Liver (tissue), 9 donors: ENCODE data around the gene ZNF414. TPM values are rescaled to one million over a fixed set of nuclear protein-coding genes. Genes with fewer than 3 reads are reported as not detected.

ENCODE experiments used
- DNase-seq: peaks from one replicate; pipeline ENCODE4 v3.0.0-alpha.2; 2017; ENCODE audit warnings: low spot score
- H3K27ac ChIP-seq, 2 donors: one replicate each; pipeline ENCODE4 v1.7.0; 2013; ENCODE audit warnings: inconsistent platforms in 2 of 2, low read length in 2 of 2, control low read depth in 1 of 2, low read depth in 1 of 2, mild to moderate bottlenecking in 1 of 2
- H3K27me3 ChIP-seq, 4 donors: one replicate each; pipeline versions ENCODE4 v1.6.1 to v1.7.0; 2013; ENCODE audit warnings: low read length in 3 of 4, inconsistent platforms in 1 of 4, mild to moderate bottlenecking in 1 of 4, moderate library complexity in 1 of 4; ENCODE audit not compliant: control insufficient read depth in 4 of 4, insufficient read depth in 4 of 4
- H3K36me3 ChIP-seq, 4 donors: one replicate each; pipeline versions ENCODE4 v1.6.1 to v1.7.0; 2013; ENCODE audit warnings: low read length in 3 of 4, mild to moderate bottlenecking in 3 of 4, low read depth in 1 of 4, moderate library complexity in 1 of 4; ENCODE audit not compliant: control insufficient read depth in 4 of 4, insufficient read depth in 3 of 4
- H3K4me1 ChIP-seq, 4 donors: one replicate each; pipeline versions ENCODE4 v1.6.1 to v1.7.0; 2013; ENCODE audit warnings: low read length in 3 of 4, mild to moderate bottlenecking in 3 of 4, moderate library complexity in 1 of 4; ENCODE audit not compliant: control insufficient read depth in 4 of 4, insufficient read depth in 4 of 4
- H3K4me3 ChIP-seq, 3 donors: one replicate each; pipeline versions ENCODE4 v1.6.1 to v1.7.0; 2013; ENCODE audit warnings: low read length in 3 of 3, control low read depth in 1 of 3, low read depth in 1 of 3, mild to moderate bottlenecking in 1 of 3
- H3K9ac ChIP-seq, 2 donors: one replicate each; pipeline ENCODE4 v1.7.0; 2013; ENCODE audit warnings: low read length in 2 of 2, mild to moderate bottlenecking in 2 of 2, moderate library complexity in 2 of 2, control low read depth in 1 of 2, low read depth in 1 of 2
- H3K9me3 ChIP-seq, 4 donors: one replicate each; pipeline versions ENCODE4 v1.6.1 to v1.7.0; 2013; ENCODE audit warnings: low read length in 3 of 4; ENCODE audit not compliant: control insufficient read depth in 4 of 4
- FOXA1 ChIP-seq: IDR thresholded peaks from 2 replicates; pipeline ENCODE4 v1.6.1; 2016; ENCODE audit warnings: antibody characterized with exemption
- FOXA2 ChIP-seq: IDR thresholded peaks from 2 replicates; pipeline ENCODE4 v1.6.1; 2016; ENCODE audit warnings: antibody characterized with exemption
- HNF4A ChIP-seq, 2 donors: conservative IDR thresholded peaks; 2 replicates each; pipeline ENCODE4 v1.6.1; 2016; ENCODE audit warnings: antibody characterized with exemption in 2 of 2, mild to moderate bottlenecking in 2 of 2
- HNF4G ChIP-seq: IDR thresholded peaks from 2 replicates; pipeline ENCODE4 v1.6.1; 2016; ENCODE audit warnings: antibody characterized with exemption
- NR2F2 ChIP-seq: IDR thresholded peaks from 2 replicates; pipeline ENCODE4 v1.6.1; 2016; ENCODE audit warnings: antibody characterized with exemption
- RAD21 ChIP-seq, 2 donors: IDR thresholded peaks; 2 replicates each; pipeline ENCODE4 v1.6.1; 2016; ENCODE audit warnings: antibody characterized with exemption in 2 of 2, mild to moderate bottlenecking in 2 of 2
- RXRA ChIP-seq, 2 donors: IDR thresholded peaks; 2 replicates each; pipeline ENCODE4 v1.6.1; 2017 to 2018; ENCODE audit warnings: antibody characterized with exemption in 2 of 2, mild to moderate bottlenecking in 1 of 2
- WGBS: extraction: QIAGEN DNeasy Blood & Tissue Kit; methylation state at CpG from one replicate; pipeline ENCODE4 v1.1.7; 2013; 5-methylcytosine and 5-hydroxymethylcytosine counted together
- polyA plus RNA-seq, 2 donors: library from polyadenylated mRNA; stranded (reverse) in 1 of 2; unstranded in 1 of 2; fragments of 200-250 nt in 1 of 2; fragments of >200 nt in 1 of 2; fragmentation: Nextera tagmentation in 1 of 2; extraction: Ambion mirVana in 1 of 2; gene quantifications; one replicate each; pipeline versions ENCODE4 v1.2.1 to v1.2.3, GENCODE V29; 2013 to 2015
- total RNA-seq, 2 donors: library from RNA; depleted of rRNA; stranded (reverse); fragments of >200 nt; gene quantifications; one replicate each; pipeline ENCODE4 v1.2.3, GENCODE V29; 2014
- TF ChIP-seq, protein P1 (sequence below): IDR thresholded peaks from 2 replicates; pipeline ENCODE4 v1.6.1; 2016; ENCODE audit warnings: antibody characterized with exemption, mild to moderate bottlenecking
- TF ChIP-seq, protein P2 (sequence below): IDR thresholded peaks from 2 replicates; pipeline ENCODE4 v1.6.1; 2016; ENCODE audit warnings: antibody characterized with exemption
- donor health status: healthy.
- donor health status: healthy.
- donor health status: healthy.
- donor health status: healthy.
- donor health status: healthy.

Gene ZNF414
- total and polyA plus RNA-seq, 4 donors: 3.5 to 16.0 (median 7.2) TPM

DNA sequence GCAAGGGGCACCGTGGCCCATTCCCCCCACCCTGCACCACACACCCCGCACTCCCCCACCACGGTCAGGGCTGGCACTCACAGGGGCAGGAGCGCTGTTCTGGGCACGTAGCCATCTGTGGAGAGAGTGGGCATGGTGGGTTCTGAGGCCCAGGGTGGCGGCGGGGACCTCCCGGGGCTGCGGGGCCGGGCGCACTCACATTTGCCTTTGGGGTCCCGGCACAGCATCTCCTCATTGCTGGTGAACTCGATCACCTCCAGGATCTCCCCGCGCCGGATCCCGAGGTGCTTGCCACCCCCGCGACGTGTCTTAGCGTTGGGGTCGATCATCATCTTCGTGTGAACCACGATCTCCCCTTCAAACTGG is 23.6 kb downstream of the ZNF414 start (continued):
- TF ChIP-seq, protein P1, sequence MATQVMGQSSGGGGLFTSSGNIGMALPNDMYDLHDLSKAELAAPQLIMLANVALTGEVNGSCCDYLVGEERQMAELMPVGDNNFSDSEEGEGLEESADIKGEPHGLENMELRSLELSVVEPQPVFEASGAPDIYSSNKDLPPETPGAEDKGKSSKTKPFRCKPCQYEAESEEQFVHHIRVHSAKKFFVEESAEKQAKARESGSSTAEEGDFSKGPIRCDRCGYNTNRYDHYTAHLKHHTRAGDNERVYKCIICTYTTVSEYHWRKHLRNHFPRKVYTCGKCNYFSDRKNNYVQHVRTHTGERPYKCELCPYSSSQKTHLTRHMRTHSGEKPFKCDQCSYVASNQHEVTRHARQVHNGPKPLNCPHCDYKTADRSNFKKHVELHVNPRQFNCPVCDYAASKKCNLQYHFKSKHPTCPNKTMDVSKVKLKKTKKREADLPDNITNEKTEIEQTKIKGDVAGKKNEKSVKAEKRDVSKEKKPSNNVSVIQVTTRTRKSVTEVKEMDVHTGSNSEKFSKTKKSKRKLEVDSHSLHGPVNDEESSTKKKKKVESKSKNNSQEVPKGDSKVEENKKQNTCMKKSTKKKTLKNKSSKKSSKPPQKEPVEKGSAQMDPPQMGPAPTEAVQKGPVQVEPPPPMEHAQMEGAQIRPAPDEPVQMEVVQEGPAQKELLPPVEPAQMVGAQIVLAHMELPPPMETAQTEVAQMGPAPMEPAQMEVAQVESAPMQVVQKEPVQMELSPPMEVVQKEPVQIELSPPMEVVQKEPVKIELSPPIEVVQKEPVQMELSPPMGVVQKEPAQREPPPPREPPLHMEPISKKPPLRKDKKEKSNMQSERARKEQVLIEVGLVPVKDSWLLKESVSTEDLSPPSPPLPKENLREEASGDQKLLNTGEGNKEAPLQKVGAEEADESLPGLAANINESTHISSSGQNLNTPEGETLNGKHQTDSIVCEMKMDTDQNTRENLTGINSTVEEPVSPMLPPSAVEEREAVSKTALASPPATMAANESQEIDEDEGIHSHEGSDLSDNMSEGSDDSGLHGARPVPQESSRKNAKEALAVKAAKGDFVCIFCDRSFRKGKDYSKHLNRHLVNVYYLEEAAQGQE: no peak
- no peak for TF ChIP-seq RAD21 (IDR thresholded peaks at IDR 0.05)
- TF ChIP-seq HNF4A (conservative IDR thresholded peaks at IDR 0.05): no peak

DNA sequence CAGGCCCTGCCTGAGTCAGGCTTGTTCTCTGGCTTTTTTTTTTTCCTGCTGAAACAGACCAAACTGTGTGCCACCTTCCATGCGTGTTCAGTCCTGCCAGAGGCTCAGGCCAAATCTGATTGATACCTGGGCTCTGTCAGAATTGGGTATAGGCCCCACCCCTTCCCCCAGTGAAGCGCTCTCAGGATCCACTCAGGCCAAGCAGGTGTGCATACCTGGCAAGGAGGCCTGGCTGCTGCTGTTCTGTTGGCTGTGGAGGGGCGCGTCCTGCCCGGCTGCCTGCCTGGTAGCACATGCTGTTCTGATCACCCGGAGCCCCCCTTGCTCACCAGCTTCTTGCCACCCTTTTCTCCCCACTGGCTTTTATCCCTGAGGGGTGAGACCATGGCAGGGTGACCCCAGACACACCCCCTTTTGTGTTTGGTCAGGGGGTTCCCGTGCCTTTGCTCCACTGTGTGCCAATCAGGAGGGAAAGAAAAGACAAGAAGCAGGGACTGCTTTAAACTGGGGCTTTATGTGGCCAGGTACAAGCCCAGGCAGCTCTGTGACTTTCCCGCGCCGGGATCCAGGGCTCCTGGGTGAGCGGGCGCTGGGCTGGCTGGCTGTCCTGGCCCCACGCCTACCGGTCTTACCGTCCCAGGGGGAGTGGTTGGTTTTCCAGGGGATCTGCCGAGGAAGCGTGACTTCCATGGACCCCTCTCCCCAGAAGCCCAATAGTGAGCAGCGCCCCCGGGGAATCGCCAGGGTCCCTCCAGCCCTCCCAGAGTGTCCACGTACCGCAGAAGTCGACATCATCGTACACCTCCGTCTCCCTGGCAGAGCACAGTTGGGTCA is 24.2 kb downstream of the ZNF414 start:
- H3K4me1 ChIP-seq: no peaks in the 10 kb centered on the region
- 90% methylated on average over 25 of the region's 25 CpGs for WGBS
- TF ChIP-seq FOXA1 (no peak), HNF4G (no peak), NR2F2 (no peak)
- no peak for DNase-seq
- H3K27ac ChIP-seq: no peak overlapping the region
- no peaks in the 10 kb centered on the region for H3K9me3 ChIP-seq
- H3K9ac ChIP-seq: no peak overlapping the region
- no peak overlapping the region for H3K4me3 ChIP-seq
- peaks cover 13 to 43% (median 33%) of the 10 kb centered on the region in 4 donors for H3K36me3 ChIP-seq
- H3K27me3 ChIP-seq: no peaks in the 10 kb centered on the region

DNA sequence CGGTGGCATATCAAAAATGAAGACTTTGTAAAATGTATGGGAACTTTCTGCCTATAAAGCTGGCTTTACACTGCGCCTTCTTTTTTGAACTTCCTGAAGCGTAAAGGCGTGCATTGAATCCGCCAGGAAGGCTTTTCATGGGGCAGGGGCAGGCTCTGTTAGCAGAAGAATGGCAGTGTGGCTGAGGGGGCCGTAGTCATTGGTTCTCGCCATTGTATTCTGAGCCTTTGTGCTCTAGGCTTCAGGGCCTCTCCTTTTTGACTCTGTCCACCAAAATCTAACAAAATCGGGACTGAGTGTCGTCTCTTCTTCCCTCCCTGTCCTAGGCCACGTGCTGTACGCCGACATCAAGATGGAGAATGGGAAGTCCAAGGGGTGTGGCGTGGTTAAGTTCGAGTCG is 25.6 kb downstream of the ZNF414 start:
- WGBS: 83% methylated on average over 15 of the region's 15 CpGs
- Histone ChIP-seq H3K9me3 (no peaks in the 10 kb centered on the region), H3K9ac (no peak overlapping the region), H3K36me3 (peaks cover 13 to 58% (median 42%) of the 10 kb centered on the region in 4 donors), H3K4me3 (no peak overlapping the region), H3K27me3 (no peaks in the 10 kb centered on the region), H3K27ac (peak overlapping the region; percentile 39 to 78), H3K4me1 (no peaks in the 10 kb centered on the region)
- no peak for DNase-seq
- TF ChIP-seq FOXA1 (no peak), RXRA (IDR thresholded peaks at IDR 0.05) (no peak), FOXA2 (no peak)
- TF ChIP-seq, protein P2, sequence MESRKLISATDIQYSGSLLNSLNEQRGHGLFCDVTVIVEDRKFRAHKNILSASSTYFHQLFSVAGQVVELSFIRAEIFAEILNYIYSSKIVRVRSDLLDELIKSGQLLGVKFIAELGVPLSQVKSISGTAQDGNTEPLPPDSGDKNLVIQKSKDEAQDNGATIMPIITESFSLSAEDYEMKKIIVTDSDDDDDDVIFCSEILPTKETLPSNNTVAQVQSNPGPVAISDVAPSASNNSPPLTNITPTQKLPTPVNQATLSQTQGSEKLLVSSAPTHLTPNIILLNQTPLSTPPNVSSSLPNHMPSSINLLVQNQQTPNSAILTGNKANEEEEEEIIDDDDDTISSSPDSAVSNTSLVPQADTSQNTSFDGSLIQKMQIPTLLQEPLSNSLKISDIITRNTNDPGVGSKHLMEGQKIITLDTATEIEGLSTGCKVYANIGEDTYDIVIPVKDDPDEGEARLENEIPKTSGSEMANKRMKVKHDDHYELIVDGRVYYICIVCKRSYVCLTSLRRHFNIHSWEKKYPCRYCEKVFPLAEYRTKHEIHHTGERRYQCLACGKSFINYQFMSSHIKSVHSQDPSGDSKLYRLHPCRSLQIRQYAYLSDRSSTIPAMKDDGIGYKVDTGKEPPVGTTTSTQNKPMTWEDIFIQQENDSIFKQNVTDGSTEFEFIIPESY: no peak
